ENCODE measurements around the gene LIPC. TPM values are rescaled to one million over a fixed set of nuclear protein-coding genes. Genes with fewer than 3 reads are reported as not detected.

LIPC gene
- total RNA-seq, 1 donor from 2014 or later: under 0.01 TPM

GRCh38 chr15:58566029-58566428, 134.2 kb downstream of the LIPC start:
- Histone ChIP-seq H3K4me3 (ENCODE audit: low read length in 3 of 3) (no peak overlapping the region), H3K36me3 (ENCODE audit: control insufficient read depth in 3 of 3, insufficient read depth in 3 of 3, low read length in 3 of 3) (no peaks in the 10 kb centered on the region), H3K9ac (ENCODE audit: low read depth in 1 of 3, low read length in 3 of 3) (no peak overlapping the region), H3K9me3 (ENCODE audit: control insufficient read depth in 3 of 3, low read length in 3 of 3) (no peaks in the 10 kb centered on the region), H3K4me1 (ENCODE audit: control insufficient read depth in 3 of 3, insufficient read depth in 3 of 3, low read length in 3 of 3) (no peaks in the 10 kb centered on the region), H3K27ac (ENCODE audit: low read depth, low read length) (no peak overlapping the region), H3K27me3 (ENCODE audit: control insufficient read depth in 3 of 3, insufficient read depth in 3 of 3, low read length in 3 of 3) (no peaks in the 10 kb centered on the region)

- no peaks in the 10 kb centered on the region for H3K27me3 ChIP-seq (ENCODE audit: control insufficient read depth in 3 of 3, insufficient read depth in 3 of 3, low read length in 3 of 3)
- no peak overlapping the region for H3K27ac ChIP-seq (ENCODE audit: low read depth, low read length)
- H3K4me3 ChIP-seq (ENCODE audit: low read length in 3 of 3): no peak overlapping the region
- no peaks in the 10 kb centered on the region for H3K4me1 ChIP-seq (ENCODE audit: control insufficient read depth in 3 of 3, insufficient read depth in 3 of 3, low read length in 3 of 3)
- H3K36me3 ChIP-seq (ENCODE audit: control insufficient read depth in 3 of 3, insufficient read depth in 3 of 3, low read length in 3 of 3): no peaks in the 10 kb centered on the region
- no peaks in the 10 kb centered on the region for H3K9me3 ChIP-seq (ENCODE audit: control insufficient read depth in 3 of 3, low read length in 3 of 3)
- H3K9ac ChIP-seq (ENCODE audit: low read depth in 1 of 3, low read length in 3 of 3): no peak overlapping the region
These were observed 136.4 kb downstream of the LIPC start for GRCh38 chr15:58568157-58568571.

DNA sequence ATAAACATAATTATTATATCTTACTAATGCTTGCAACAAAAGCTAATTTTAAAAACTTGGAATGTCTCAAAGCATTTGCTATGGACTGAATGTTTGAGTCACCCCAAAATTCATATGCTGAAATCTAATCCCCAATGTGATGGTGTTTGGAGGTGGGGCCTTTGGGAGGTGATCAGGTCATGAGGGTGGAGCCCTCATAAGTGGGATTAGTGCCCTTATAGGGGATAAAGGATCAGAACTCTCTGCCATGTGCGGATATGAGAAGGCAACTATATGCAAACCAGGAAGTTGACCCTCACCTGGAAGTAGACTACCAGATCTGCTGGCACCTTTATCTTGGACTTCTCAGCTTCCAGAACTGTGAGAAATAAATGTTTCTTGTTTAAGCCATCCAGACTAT, 137.7 kb downstream of the LIPC start:
- Histone ChIP-seq H3K4me1 (ENCODE audit: control insufficient read depth in 3 of 3, insufficient read depth in 3 of 3, low read length in 3 of 3) (no peaks in the 10 kb centered on the region), H3K4me3 (ENCODE audit: low read length in 3 of 3) (no peak overlapping the region), H3K27ac (ENCODE audit: low read depth, low read length) (no peak overlapping the region), H3K27me3 (ENCODE audit: control insufficient read depth in 3 of 3, insufficient read depth in 3 of 3, low read length in 3 of 3) (no peaks in the 10 kb centered on the region), H3K9ac (ENCODE audit: low read depth in 1 of 3, low read length in 3 of 3) (no peak overlapping the region), H3K36me3 (ENCODE audit: control insufficient read depth in 3 of 3, insufficient read depth in 3 of 3, low read length in 3 of 3) (no peaks in the 10 kb centered on the region), H3K9me3 (ENCODE audit: control insufficient read depth in 3 of 3, low read length in 3 of 3) (no peaks in the 10 kb centered on the region)

- Histone ChIP-seq H3K9ac (ENCODE audit: low read depth in 1 of 3, low read length in 3 of 3) (no peak overlapping the region), H3K27me3 (ENCODE audit: control insufficient read depth in 3 of 3, insufficient read depth in 3 of 3, low read length in 3 of 3) (no peaks in the 10 kb centered on the region), H3K4me1 (ENCODE audit: control insufficient read depth in 3 of 3, insufficient read depth in 3 of 3, low read length in 3 of 3) (no peaks in the 10 kb centered on the region), H3K27ac (ENCODE audit: low read depth, low read length) (no peak overlapping the region), H3K9me3 (ENCODE audit: control insufficient read depth in 3 of 3, low read length in 3 of 3) (no peaks in the 10 kb centered on the region), H3K36me3 (ENCODE audit: control insufficient read depth in 3 of 3, insufficient read depth in 3 of 3, low read length in 3 of 3) (no peaks in the 10 kb centered on the region), H3K4me3 (ENCODE audit: low read length in 3 of 3) (no peak overlapping the region)
These were observed 139.7 kb downstream of the LIPC start for GRCh38 chr15:58571491-58571890.

DNA sequence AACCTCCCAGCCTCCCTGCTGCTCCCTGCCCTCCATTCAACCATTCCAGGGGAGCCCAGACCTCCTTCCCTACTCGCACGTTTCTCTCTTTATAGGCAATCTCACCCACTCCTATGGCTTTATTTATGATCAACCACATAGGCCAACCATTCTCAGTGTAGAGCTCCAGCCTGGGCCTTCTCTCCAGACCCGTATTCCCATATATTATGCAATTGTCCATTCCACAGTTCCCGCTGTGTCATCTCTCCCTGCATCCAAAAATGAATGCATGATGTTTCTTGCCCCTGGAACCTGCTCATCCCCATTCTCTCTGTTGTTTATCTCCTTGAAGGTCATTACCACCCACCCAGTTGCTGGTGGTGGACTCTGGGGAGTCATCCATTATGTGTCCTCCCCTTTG, 140.7 kb downstream of the LIPC start:
- no peaks in the 10 kb centered on the region for H3K27me3 ChIP-seq (ENCODE audit: control insufficient read depth in 3 of 3, insufficient read depth in 3 of 3, low read length in 3 of 3)
- no peaks in the 10 kb centered on the region for H3K9me3 ChIP-seq (ENCODE audit: control insufficient read depth in 3 of 3, low read length in 3 of 3)
- H3K27ac ChIP-seq (ENCODE audit: low read depth, low read length): no peak overlapping the region
- no peaks in the 10 kb centered on the region for H3K4me1 ChIP-seq (ENCODE audit: control insufficient read depth in 3 of 3, insufficient read depth in 3 of 3, low read length in 3 of 3)
- H3K9ac ChIP-seq (ENCODE audit: low read depth in 1 of 3, low read length in 3 of 3): no peak overlapping the region
- H3K4me3 ChIP-seq (ENCODE audit: low read length in 3 of 3): no peak overlapping the region
- no peaks in the 10 kb centered on the region for H3K36me3 ChIP-seq (ENCODE audit: control insufficient read depth in 3 of 3, insufficient read depth in 3 of 3, low read length in 3 of 3)

GRCh38 chr15:58573270-58573669, 141.5 kb downstream of the LIPC start:
- no peaks in the 10 kb centered on the region for H3K27me3 ChIP-seq (ENCODE audit: control insufficient read depth in 3 of 3, insufficient read depth in 3 of 3, low read length in 3 of 3)
- no peak overlapping the region for H3K9ac ChIP-seq (ENCODE audit: low read depth in 1 of 3, low read length in 3 of 3)
- no peaks in the 10 kb centered on the region for H3K4me1 ChIP-seq (ENCODE audit: control insufficient read depth in 3 of 3, insufficient read depth in 3 of 3, low read length in 3 of 3)
- H3K4me3 ChIP-seq (ENCODE audit: low read length in 3 of 3): no peak overlapping the region
- H3K9me3 ChIP-seq (ENCODE audit: control insufficient read depth in 3 of 3, low read length in 3 of 3): no peaks in the 10 kb centered on the region
- H3K36me3 ChIP-seq (ENCODE audit: control insufficient read depth in 3 of 3, insufficient read depth in 3 of 3, low read length in 3 of 3): no peaks in the 10 kb centered on the region
- H3K27ac ChIP-seq (ENCODE audit: low read depth, low read length): no peak overlapping the region

- no peaks in the 10 kb centered on the region for H3K4me1 ChIP-seq (ENCODE audit: control insufficient read depth in 3 of 3, insufficient read depth in 3 of 3, low read length in 3 of 3)
- no peak overlapping the region for H3K27ac ChIP-seq (ENCODE audit: low read depth, low read length)
- H3K9me3 ChIP-seq (ENCODE audit: control insufficient read depth in 3 of 3, low read length in 3 of 3): no peaks in the 10 kb centered on the region
- H3K9ac ChIP-seq (ENCODE audit: low read depth in 1 of 3, low read length in 3 of 3): no peak overlapping the region
- H3K27me3 ChIP-seq (ENCODE audit: control insufficient read depth in 3 of 3, insufficient read depth in 3 of 3, low read length in 3 of 3): no peaks in the 10 kb centered on the region
- no peak overlapping the region for H3K4me3 ChIP-seq (ENCODE audit: low read length in 3 of 3)
- H3K36me3 ChIP-seq (ENCODE audit: control insufficient read depth in 3 of 3, insufficient read depth in 3 of 3, low read length in 3 of 3): no peaks in the 10 kb centered on the region
These were observed 142.8 kb downstream of the LIPC start for GRCh38 chr15:58574631-58575030.

GRCh38 chr15:58575045-58575786, 143.4 kb downstream of the LIPC start:
- no peaks in the 10 kb centered on the region for H3K9me3 ChIP-seq (ENCODE audit: control insufficient read depth in 3 of 3, low read length in 3 of 3)
- no peaks in the 10 kb centered on the region for H3K4me1 ChIP-seq (ENCODE audit: control insufficient read depth in 3 of 3, insufficient read depth in 3 of 3, low read length in 3 of 3)
- no peaks in the 10 kb centered on the region for H3K36me3 ChIP-seq (ENCODE audit: control insufficient read depth in 3 of 3, insufficient read depth in 3 of 3, low read length in 3 of 3)
- H3K27me3 ChIP-seq (ENCODE audit: control insufficient read depth in 3 of 3, insufficient read depth in 3 of 3, low read length in 3 of 3): no peaks in the 10 kb centered on the region
- no peak overlapping the region for H3K27ac ChIP-seq (ENCODE audit: low read depth, low read length)
- H3K4me3 ChIP-seq (ENCODE audit: low read length in 3 of 3): no peak overlapping the region
- H3K9ac ChIP-seq (ENCODE audit: low read depth in 1 of 3, low read length in 3 of 3): no peak overlapping the region

DNA sequence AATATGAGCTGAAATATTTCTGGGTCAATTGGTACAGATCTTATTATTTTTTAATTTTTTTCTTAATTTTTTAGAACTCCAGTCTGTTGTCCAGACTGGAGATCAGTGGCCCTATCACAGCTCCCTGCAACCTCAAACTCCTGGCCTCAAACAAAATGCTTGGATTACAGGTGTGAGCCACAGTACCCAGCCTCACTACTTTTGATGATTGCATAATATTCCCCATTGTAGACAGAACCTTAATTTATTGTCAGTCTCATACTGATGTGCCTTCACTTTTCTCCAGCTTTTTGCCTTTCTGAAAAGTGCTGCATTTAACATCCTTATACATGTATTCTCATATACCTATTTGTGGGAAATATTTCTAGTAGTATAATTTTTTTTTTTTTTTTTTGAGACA, 144.9 kb downstream of the LIPC start:
- Histone ChIP-seq H3K9me3 (ENCODE audit: control insufficient read depth in 3 of 3, low read length in 3 of 3) (no peaks in the 10 kb centered on the region), H3K27ac (ENCODE audit: low read depth, low read length) (no peak overlapping the region), H3K36me3 (ENCODE audit: control insufficient read depth in 3 of 3, insufficient read depth in 3 of 3, low read length in 3 of 3) (no peaks in the 10 kb centered on the region), H3K4me1 (ENCODE audit: control insufficient read depth in 3 of 3, insufficient read depth in 3 of 3, low read length in 3 of 3) (no peaks in the 10 kb centered on the region), H3K4me3 (ENCODE audit: low read length in 3 of 3) (no peak overlapping the region), H3K9ac (ENCODE audit: low read depth in 1 of 3, low read length in 3 of 3) (no peak overlapping the region), H3K27me3 (ENCODE audit: control insufficient read depth in 3 of 3, insufficient read depth in 3 of 3, low read length in 3 of 3) (no peaks in the 10 kb centered on the region)

DNA sequence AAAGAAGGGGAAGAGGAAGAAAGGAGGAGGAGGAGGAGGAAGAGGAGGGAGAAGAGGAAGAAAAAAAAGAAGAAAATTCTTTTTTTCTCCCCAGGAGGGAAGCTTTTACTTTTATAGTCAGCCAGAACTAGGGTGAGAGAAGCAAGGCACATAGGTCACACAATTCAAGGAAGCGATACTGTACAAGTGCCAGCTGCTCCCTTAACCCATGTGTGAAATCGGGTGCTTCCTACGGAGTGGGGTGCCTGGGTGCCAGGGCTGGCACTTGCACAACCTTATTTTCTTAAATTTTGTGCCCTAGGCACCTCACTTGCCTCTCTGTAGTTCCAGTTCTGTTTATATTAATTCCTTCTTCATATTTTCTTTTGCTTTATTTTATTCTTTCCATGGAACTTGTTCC, 150.4 kb downstream of the LIPC start:
- Histone ChIP-seq H3K27me3 (ENCODE audit: control insufficient read depth in 3 of 3, insufficient read depth in 3 of 3, low read length in 3 of 3) (peaks cover 0 to 3% (median 0%) of the 10 kb centered on the region in 3 donors), H3K9ac (ENCODE audit: low read depth in 1 of 3, low read length in 3 of 3) (no peak overlapping the region), H3K36me3 (ENCODE audit: control insufficient read depth in 3 of 3, insufficient read depth in 3 of 3, low read length in 3 of 3) (no peaks in the 10 kb centered on the region), H3K4me1 (ENCODE audit: control insufficient read depth in 3 of 3, insufficient read depth in 3 of 3, low read length in 3 of 3) (no peaks in the 10 kb centered on the region), H3K9me3 (ENCODE audit: control insufficient read depth in 3 of 3, low read length in 3 of 3) (no peaks in the 10 kb centered on the region), H3K27ac (ENCODE audit: low read depth, low read length) (no peak overlapping the region), H3K4me3 (ENCODE audit: low read length in 3 of 3) (no peak overlapping the region)

Measured in skeletal muscle tissue (tissue), 4 donors.